ENCODE measurements around the gene FOXD1.

FOXD1 gene

DNA sequence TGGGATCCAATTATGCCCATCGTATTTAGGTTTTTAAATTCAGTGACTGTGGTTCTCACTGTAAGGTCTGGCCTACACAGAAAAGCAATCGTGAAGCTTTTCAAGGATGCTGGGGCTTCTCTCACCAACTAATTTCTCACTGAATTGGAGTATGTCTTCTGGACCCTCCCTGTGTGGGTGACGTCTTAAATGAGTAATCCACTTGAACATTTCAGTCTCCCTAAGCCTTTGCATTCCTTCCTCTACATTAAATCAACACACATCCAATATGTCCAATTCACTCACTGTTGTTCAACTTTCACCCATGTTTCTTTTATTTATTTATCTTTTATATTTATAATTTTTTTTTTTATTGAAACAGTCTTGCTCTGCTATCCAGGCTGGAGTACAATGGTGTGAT, 37.1 kb upstream of the FOXD1 start:
- no peak for DNase-seq (ENCODE audit: low read depth)
- H3K4me3 ChIP-seq (ENCODE audit: low read depth, low read length): no peak overlapping the region
- TF ChIP-seq POLR2A (IDR thresholded peaks at IDR 0.05; ENCODE audit: extremely low read depth, insufficient read length) (no peak), MYC (IDR thresholded peaks at IDR 0.05; ENCODE audit: low read depth, low read length) (no peak), MAX (IDR thresholded peaks at IDR 0.05; ENCODE audit: low read depth, low read length) (no peak)
- TF ChIP-seq, protein P1, sequence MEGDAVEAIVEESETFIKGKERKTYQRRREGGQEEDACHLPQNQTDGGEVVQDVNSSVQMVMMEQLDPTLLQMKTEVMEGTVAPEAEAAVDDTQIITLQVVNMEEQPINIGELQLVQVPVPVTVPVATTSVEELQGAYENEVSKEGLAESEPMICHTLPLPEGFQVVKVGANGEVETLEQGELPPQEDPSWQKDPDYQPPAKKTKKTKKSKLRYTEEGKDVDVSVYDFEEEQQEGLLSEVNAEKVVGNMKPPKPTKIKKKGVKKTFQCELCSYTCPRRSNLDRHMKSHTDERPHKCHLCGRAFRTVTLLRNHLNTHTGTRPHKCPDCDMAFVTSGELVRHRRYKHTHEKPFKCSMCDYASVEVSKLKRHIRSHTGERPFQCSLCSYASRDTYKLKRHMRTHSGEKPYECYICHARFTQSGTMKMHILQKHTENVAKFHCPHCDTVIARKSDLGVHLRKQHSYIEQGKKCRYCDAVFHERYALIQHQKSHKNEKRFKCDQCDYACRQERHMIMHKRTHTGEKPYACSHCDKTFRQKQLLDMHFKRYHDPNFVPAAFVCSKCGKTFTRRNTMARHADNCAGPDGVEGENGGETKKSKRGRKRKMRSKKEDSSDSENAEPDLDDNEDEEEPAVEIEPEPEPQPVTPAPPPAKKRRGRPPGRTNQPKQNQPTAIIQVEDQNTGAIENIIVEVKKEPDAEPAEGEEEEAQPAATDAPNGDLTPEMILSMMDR (IDR thresholded peaks at IDR 0.05; ENCODE audit: low read depth, low read length): no peak

DNA sequence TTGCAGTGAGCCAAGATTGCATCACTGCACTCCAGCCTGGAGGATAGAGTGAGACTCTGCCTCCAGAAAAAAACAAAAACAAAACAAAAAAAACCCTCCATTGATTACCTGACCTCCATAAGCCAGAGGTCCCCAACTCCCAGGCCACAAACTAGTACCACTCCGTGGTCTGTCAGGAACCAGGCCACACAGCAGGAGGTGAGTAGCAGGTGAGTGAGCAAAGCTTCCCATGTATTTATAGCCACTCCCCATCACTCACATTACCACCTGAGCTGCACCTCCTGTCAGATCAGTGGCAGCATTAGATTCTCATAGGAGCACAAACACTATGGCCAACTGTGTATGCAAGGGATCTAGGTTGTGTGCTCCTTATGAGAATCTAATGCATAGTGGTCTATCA, 35.9 kb upstream of the FOXD1 start:
- no peak for DNase-seq (ENCODE audit: low read depth)
- TF ChIP-seq, protein P1 (IDR thresholded peaks at IDR 0.05; ENCODE audit: low read depth, low read length): no peak
- TF ChIP-seq MYC (IDR thresholded peaks at IDR 0.05; ENCODE audit: low read depth, low read length): no peak
- TF ChIP-seq POLR2A (IDR thresholded peaks at IDR 0.05; ENCODE audit: extremely low read depth, insufficient read length): no peak
- TF ChIP-seq MAX (IDR thresholded peaks at IDR 0.05; ENCODE audit: low read depth, low read length): no peak

DNA sequence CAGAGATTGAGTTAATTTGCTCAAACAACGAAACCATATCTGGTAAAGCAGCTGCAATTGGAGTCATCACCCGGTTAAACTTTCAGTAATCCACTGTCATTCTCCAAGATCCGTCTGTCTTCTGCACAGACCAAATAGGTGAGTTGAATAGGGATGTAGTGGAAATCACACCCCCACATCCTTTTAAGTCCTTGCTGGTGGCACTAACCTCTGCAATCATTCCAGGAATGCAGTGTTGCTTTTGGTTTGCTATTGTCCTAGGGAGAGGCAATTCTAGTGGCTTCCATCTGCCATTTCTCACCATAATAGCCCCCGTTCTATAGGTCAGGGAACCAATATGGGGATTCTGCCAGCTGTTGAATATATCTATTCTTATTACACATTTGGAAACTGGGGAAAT, 35.1 kb upstream of the FOXD1 start:
- no peak overlapping the region for H3K4me3 ChIP-seq (ENCODE audit: low read depth, low read length)
- no peak for DNase-seq (ENCODE audit: low read depth)
- TF ChIP-seq, protein P1 (IDR thresholded peaks at IDR 0.05; ENCODE audit: low read depth, low read length): no peak
- TF ChIP-seq POLR2A (IDR thresholded peaks at IDR 0.05; ENCODE audit: extremely low read depth, insufficient read length) (no peak), MYC (IDR thresholded peaks at IDR 0.05; ENCODE audit: low read depth, low read length) (no peak), MAX (IDR thresholded peaks at IDR 0.05; ENCODE audit: low read depth, low read length) (no peak)

More for the DNA sequence above, 35.9 kb upstream of the FOXD1 start:
- H3K4me3 ChIP-seq (ENCODE audit: low read depth, low read length): no peak overlapping the region

DNA sequence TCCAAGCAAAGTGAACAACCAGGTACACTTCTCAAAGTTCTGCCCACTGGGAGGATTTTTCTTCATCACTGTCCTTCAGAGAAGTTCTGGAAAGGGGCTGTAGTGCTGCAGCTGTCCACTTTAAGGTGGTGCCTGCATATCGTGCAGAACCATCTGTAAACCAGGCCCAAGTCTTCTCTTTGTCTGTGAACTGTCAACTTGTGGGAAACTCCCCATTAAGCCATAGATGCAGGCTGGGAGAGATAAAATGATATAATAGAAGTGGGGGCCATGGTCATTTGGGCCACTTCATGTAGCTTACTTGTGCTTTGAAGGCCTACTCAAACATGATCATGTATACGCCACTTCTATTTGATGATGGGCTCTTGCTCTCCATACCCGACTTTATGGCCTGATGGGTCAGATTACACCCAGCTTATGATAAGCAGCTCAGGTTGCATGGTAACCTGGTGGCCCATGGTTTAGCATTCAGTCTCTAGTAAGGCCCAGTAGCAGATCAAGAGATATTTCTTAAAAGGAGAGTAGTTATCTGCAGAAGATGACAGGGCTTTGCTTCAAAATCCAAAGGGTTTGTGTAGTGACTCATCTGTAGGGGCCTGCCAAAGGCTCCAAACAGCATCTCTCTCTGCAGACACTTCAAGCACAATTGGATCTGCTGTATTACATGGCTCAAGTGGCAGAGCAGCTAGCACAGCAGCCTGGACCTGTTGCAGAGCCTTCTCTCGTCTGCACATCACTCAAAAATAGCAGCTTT, 34.0 kb upstream of the FOXD1 start:
- TF ChIP-seq MAX (IDR thresholded peaks at IDR 0.05; ENCODE audit: low read depth, low read length) (no peak), POLR2A (IDR thresholded peaks at IDR 0.05; ENCODE audit: extremely low read depth, insufficient read length) (no peak), MYC (IDR thresholded peaks at IDR 0.05; ENCODE audit: low read depth, low read length) (no peak)
- TF ChIP-seq, protein P1 (IDR thresholded peaks at IDR 0.05; ENCODE audit: low read depth, low read length): no peak
- no peak for DNase-seq (ENCODE audit: low read depth)

GRCh38 chr5:73480500-73480899, 31.9 kb upstream of the FOXD1 start:
- TF ChIP-seq MYC (IDR thresholded peaks at IDR 0.05; ENCODE audit: low read depth, low read length): no peak
- TF ChIP-seq, protein P1 (IDR thresholded peaks at IDR 0.05; ENCODE audit: low read depth, low read length): no peak
- TF ChIP-seq MAX (IDR thresholded peaks at IDR 0.05; ENCODE audit: low read depth, low read length): no peak
- no peak for DNase-seq (ENCODE audit: low read depth)
- H3K4me3 ChIP-seq (ENCODE audit: low read depth, low read length): no peak overlapping the region

More for the DNA sequence above, 34.0 kb upstream of the FOXD1 start:
- no peak overlapping the region for H3K4me3 ChIP-seq (ENCODE audit: low read depth, low read length)

Measured in NB4 (cell line).